AG09319 (cell line): Measurements from ENCODE around the gene RITA1.
"Not testable (repeated sequence)": the region's sequence is repeated elsewhere in the genome, so short reads cannot be mapped to it uniquely, and the experiment has no call there.

Source experiments
- DNase-seq: peaks from one replicate; pipeline ENCODE4 v3.0.0-alpha.2; 2010; ENCODE audit warnings: low read depth; ENCODE audit errors: extremely low read depth
- CTCF ChIP-seq: IDR thresholded peaks from 2 replicates; pipeline ENCODE4 v1.5.1; 2011; ENCODE audit warnings: low read depth, mild to moderate bottlenecking, inconsistent platforms, low read length, moderate library complexity

RITA1 gene

DNA sequence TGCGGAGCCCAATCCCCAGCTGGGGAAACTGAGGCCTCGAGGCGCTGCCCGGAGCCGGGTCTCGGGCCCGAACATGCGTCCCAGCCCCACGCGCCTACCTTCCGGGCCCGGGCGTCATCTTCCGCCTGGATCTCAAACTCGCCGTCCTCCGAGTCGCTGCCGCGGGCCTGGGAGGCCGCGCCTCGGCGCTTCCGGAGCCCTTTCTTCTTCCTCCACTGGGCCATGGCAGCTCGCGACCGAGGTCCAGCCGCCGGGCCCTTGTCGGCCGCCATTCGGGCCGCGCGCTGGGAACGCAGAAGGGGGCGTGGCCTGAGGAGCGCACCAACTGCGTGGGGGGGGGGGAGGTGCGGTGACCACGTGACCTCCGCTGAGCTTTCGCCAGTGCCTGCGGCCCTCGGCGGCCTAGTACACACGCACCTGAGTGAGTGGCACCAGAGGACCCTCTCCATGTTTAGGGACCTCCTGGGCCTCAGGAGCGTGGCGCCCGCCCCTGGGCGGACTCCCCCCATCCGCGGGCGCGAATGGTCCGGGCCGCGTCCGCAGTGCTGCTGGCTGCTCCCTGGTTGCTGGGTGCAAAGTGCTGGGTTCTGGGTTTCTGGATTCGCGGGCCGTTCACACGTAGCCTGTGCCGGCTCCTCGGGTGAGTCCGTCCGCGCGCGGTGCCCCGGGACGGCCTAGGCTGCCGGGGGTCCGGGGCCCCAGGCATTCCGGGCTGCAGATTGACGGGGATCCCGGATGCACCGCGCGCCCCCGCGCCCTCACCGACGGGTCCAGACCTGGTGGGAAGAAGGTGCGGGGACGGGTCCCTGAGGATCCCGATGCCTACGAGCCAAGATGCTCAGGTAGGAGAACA lies at the start of gene RITA1, which contains the start of gene DDX54:
RITA1 (plus strand) TSS at position 542 of the 853 bp plus-strand sequence. CDS start 1,026 bp downstream, outside the sequence.
DDX54 (minus strand) TSS at position 299 of the 853 bp plus-strand sequence; CDS start at position 272, 27 bp downstream.
- DNase-seq, result peak; percentile 48

GRCh38 chr12:113136128-113136989 lies 49.2 kb upstream of the RITA1 start:
- no peak for TF ChIP-seq CTCF
- DNase-seq, result no peak

More for the DNA sequence above, at the start of gene RITA1, which contains the start of gene DDX54:
- no peak for TF ChIP-seq CTCF

DNA sequence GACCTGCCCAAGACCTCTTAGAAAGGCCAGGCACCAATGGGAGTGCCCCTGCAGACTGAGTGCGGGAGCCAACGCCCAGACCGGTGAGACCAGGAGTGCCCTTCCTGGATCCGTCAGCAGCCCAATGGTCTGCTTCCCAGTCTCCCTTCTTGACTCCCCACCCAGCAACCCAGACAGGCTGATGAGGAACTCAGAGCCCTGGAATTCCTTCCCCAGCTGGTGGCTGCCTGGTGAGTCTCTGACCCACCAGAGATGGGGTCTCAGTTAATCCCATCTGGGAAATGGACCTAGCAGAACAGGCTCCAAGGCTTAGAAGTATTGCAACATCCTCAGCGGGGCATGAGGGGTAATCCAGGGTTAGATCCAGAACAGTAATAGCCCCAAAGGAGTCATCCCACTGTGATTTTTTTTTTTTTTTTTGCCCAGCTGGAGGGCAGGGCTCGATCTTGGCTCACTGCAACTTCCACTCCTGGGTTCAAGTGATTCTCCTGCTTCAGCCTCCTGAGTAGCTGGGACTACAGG lies 48.5 kb upstream of the RITA1 start:
- DNase-seq, result no peak
- TF ChIP-seq CTCF, result no peak

- DNase-seq, result no peak
- no peak for TF ChIP-seq CTCF
Measured at GRCh38 chr12:113137861-113138783, 47.4 kb upstream of the RITA1 start.

DNA sequence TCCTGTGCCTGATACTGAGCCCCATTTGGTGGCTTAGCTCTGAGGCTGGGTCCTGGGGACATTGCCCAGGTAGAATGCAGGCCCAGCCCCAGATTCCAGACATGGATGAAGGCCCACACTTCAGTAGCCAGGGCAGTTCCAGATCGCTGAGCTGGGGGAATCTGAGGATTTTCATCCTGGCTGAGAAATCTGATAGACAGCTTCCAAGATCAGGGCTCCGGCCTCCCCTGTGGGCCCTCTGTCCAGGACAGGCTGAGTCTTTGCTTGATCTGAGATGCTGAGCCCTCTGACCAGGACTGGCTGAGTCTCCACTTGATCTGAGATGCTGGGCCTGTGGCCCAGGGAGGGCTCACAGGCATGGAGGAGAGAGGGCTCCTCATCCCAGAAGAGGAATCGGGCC lies 46.7 kb upstream of the RITA1 start:
- no peak for TF ChIP-seq CTCF
- no peak for DNase-seq

- DNase-seq, result no peak
Measured at GRCh38 chr12:113140706-113141105, 44.8 kb upstream of the RITA1 start.

GRCh38 chr12:113141716-113142115 lies 43.8 kb upstream of the RITA1 start:
- not testable (repeated sequence) for DNase-seq

More at GRCh38 chr12:113140706-113141105, 44.8 kb upstream of the RITA1 start:
- TF ChIP-seq CTCF, result no peak
